Endodermal cell (in vitro differentiated cells): ENCODE measurements around the gene CALHM4. TPM values are rescaled to one million over a fixed set of nuclear protein-coding genes. Genes with fewer than 3 reads are reported as not detected.
A peak's percentile ranks its signal among the peaks of the same experiment; 100 is the strongest.

ENCODE experiments used
- DNase-seq: peaks from one replicate; pipeline ENCODE4 v3.0.0-alpha.2; 2017
- H3K27ac ChIP-seq: 2 replicates; pipeline ENCODE4 v1.5.1; 2013; ENCODE audit warnings: mild to moderate bottlenecking, low read depth, low read length, moderate library complexity
- H3K27me3 ChIP-seq: 2 replicates; pipeline ENCODE4 v1.6.1; 2013; ENCODE audit warnings: mild to moderate bottlenecking, low read length, moderate library complexity; ENCODE audit not compliant: insufficient read depth, control insufficient read depth, poor library complexity, severe bottlenecking
- H3K36me3 ChIP-seq: 2 replicates; pipeline ENCODE4 v1.7.0; 2013; ENCODE audit warnings: mild to moderate bottlenecking, low read length, moderate library complexity; ENCODE audit not compliant: control insufficient read depth, insufficient read depth
- H3K4me1 ChIP-seq: one replicate; pipeline ENCODE4 v1.7.0; 2013; ENCODE audit warnings: low read length; ENCODE audit not compliant: control insufficient read depth, insufficient read depth
- H3K4me3 ChIP-seq: 2 replicates; pipeline ENCODE4 v1.5.1; 2013; ENCODE audit warnings: mild to moderate bottlenecking, low read length, moderate library complexity
- H3K9ac ChIP-seq: 2 replicates; pipeline ENCODE4 v1.6.1; 2013; ENCODE audit warnings: mild to moderate bottlenecking, low read length, moderate library complexity; ENCODE audit not compliant: poor library complexity, severe bottlenecking; ENCODE audit errors: extremely low read depth
- H3K9me3 ChIP-seq: 2 replicates; pipeline ENCODE4 v1.6.1; 2013; ENCODE audit warnings: mild to moderate bottlenecking, low read length, moderate library complexity; ENCODE audit not compliant: control insufficient read depth
- H3K27ac Mint-ChIP-seq: 2 replicates; pipeline ENCODE4 v1.8.0; 2020; ENCODE audit warnings: mixed read lengths
- H3K27me3 Mint-ChIP-seq: 2 replicates; pipeline ENCODE4 v1.8.0; 2021; ENCODE audit warnings: mild to moderate bottlenecking, mixed read lengths; ENCODE audit not compliant: insufficient read depth
- H3K36me3 Mint-ChIP-seq: 2 replicates; pipeline ENCODE4 v1.8.0; 2020; ENCODE audit warnings: low read depth, mixed read lengths
- H3K4me1 Mint-ChIP-seq: 2 replicates; pipeline ENCODE4 v1.8.0; 2020; ENCODE audit warnings: mixed read lengths
- H3K4me3 Mint-ChIP-seq: 2 replicates; pipeline ENCODE4 v1.8.0; 2020; ENCODE audit warnings: mild to moderate bottlenecking, moderate library complexity, mixed read lengths
- H3K9me3 Mint-ChIP-seq: 2 replicates; pipeline ENCODE4 v1.8.0; 2020; ENCODE audit warnings: mild to moderate bottlenecking, mixed read lengths
- WGBS, 2 experiments: methylation state at CpG; one replicate each; pipeline versions ENCODE4 v1.1.5 to v1.1.7; 2013; ENCODE audit warnings: missing lambda C conversion rate in 2 of 2, mixed read lengths in 1 of 2; ENCODE audit not compliant: insufficient coverage in 1 of 2, insufficient read length in 1 of 2; 5-methylcytosine and 5-hydroxymethylcytosine counted together
- total RNA-seq, 2 donors: library from RNA; stranded (reverse); fragmentation: NEBNext Ultra II Directional in 1 of 2; extraction: Animal tissue kit (Norgen Biotek cat#: 25700) in 1 of 2; gene quantifications; 2 replicates in 1 of 2; 3 replicates in 1 of 2; pipeline ENCODE4 v1.2.1, GENCODE V29; 2021
- TF ChIP-seq, protein P1 (sequence below): fragments of 200-600 bp; sonication (generic); conservative IDR thresholded peaks from 2 replicates; pipeline ENCODE4 v1.5.0; 2021; ENCODE audit warnings: antibody characterized with exemption, mild to moderate bottlenecking

The CALHM4 gene
- total RNA-seq, 2 donors from 2014 or later = not detected

DNA sequence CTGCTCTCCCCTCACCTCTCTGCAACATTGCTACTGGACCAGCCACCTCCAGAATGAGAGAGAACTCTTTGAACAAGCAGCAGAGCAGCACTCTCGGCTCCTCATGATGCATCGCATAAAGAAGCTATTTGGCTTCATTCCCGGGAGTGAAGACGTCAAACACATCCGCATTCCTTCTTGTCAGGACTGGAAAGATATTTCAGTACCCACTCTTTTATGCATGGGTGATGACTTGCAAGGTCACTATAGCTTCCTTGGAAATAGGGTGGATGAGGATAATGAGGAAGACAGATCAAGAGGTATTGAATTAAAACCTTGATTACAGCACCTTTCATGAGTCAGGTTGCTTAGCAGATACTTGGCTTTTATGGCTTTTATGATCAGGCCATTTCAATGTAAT lies 4.3 kb downstream of the CALHM4 start:
- Mint-ChIP-seq H3K4me1 (peaks cover 3% of the 10 kb centered on the region), H3K9me3 (no peaks in the 10 kb centered on the region), H3K36me3 (no peaks in the 10 kb centered on the region), H3K4me3 (no peak overlapping the region), H3K27ac (no peak overlapping the region), H3K27me3 (peaks cover 4% of the 10 kb centered on the region)
- DNase-seq = no peak
- Histone ChIP-seq H3K4me3 (no peak overlapping the region), H3K27ac (no peak overlapping the region), H3K9me3 (no peaks in the 10 kb centered on the region), H3K36me3 (no peaks in the 10 kb centered on the region), H3K4me1 (peaks cover 2% of the 10 kb centered on the region), H3K9ac (no peak overlapping the region), H3K27me3 (no peaks in the 10 kb centered on the region)
- 88 to 91% methylated on average over 3 to 5 of the region's 5 CpGs for WGBS, 2 experiments
- TF ChIP-seq, protein P1, sequence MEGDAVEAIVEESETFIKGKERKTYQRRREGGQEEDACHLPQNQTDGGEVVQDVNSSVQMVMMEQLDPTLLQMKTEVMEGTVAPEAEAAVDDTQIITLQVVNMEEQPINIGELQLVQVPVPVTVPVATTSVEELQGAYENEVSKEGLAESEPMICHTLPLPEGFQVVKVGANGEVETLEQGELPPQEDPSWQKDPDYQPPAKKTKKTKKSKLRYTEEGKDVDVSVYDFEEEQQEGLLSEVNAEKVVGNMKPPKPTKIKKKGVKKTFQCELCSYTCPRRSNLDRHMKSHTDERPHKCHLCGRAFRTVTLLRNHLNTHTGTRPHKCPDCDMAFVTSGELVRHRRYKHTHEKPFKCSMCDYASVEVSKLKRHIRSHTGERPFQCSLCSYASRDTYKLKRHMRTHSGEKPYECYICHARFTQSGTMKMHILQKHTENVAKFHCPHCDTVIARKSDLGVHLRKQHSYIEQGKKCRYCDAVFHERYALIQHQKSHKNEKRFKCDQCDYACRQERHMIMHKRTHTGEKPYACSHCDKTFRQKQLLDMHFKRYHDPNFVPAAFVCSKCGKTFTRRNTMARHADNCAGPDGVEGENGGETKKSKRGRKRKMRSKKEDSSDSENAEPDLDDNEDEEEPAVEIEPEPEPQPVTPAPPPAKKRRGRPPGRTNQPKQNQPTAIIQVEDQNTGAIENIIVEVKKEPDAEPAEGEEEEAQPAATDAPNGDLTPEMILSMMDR = no peak

- WGBS, 2 experiments = 100% methylated on average over 2 of the region's 2 CpGs; no CpG with 5 or more reads in 1 of the 2 experiments
- TF ChIP-seq, protein P1 = no peak
- H3K4me3 Mint-ChIP-seq = no peak overlapping the region
- Histone ChIP-seq H3K9me3 (no peaks in the 10 kb centered on the region), H3K27ac (no peak overlapping the region), H3K27me3 (no peaks in the 10 kb centered on the region), H3K36me3 (no peaks in the 10 kb centered on the region), H3K4me3 (no peak overlapping the region), H3K9ac (no peak overlapping the region), H3K4me1 (peaks cover 3% of the 10 kb centered on the region)
- H3K27me3 Mint-ChIP-seq = no peaks in the 10 kb centered on the region
- no peaks in the 10 kb centered on the region for H3K36me3 Mint-ChIP-seq
- no peak overlapping the region for H3K27ac Mint-ChIP-seq
- H3K9me3 Mint-ChIP-seq = no peaks in the 10 kb centered on the region
- peaks cover 3% of the 10 kb centered on the region for H3K4me1 Mint-ChIP-seq
- DNase-seq = no peak
These were observed 6.6 kb downstream of the CALHM4 start for GRCh38 chr6:116560130-116560529.

- DNase-seq = peak; percentile 91
- Mint-ChIP-seq H3K36me3 (no peaks in the 10 kb centered on the region), H3K4me1 (peaks cover 3% of the 10 kb centered on the region), H3K9me3 (no peaks in the 10 kb centered on the region), H3K4me3 (no peak overlapping the region), H3K27me3 (no peaks in the 10 kb centered on the region), H3K27ac (no peak overlapping the region)
- no peaks in the 10 kb centered on the region for H3K27me3 ChIP-seq
- TF ChIP-seq, protein P1 = peak; percentile 91
- H3K36me3 ChIP-seq = no peaks in the 10 kb centered on the region
- WGBS, 2 experiments = 54 to 58% methylated on average over 8 to 9 of the region's 9 CpGs
- no peak overlapping the region for H3K4me3 ChIP-seq
- peaks cover 3% of the 10 kb centered on the region for H3K4me1 ChIP-seq
- H3K9me3 ChIP-seq = no peaks in the 10 kb centered on the region
- no peak overlapping the region for H3K9ac ChIP-seq
- no peak overlapping the region for H3K27ac ChIP-seq
These were observed 7.9 kb downstream of the CALHM4 start for GRCh38 chr6:116561377-116562018.
